Osteocyte (in vitro differentiated cells): ENCODE measurements around the gene ZNF385B. TPM values are rescaled to one million over a fixed set of nuclear protein-coding genes. Genes with fewer than 3 reads are reported as not detected.

ENCODE experiments used
- DNase-seq: peaks from one replicate; pipeline ENCODE4 v3.0.0; 2021; ENCODE audit warnings: mixed read lengths; ENCODE audit not compliant: unreplicated experiment; ENCODE audit errors: extremely low spot score
- H3K27ac Mint-ChIP-seq: one replicate; pipeline ENCODE4 v1.8.0; 2021; ENCODE audit warnings: mild to moderate bottlenecking, mixed read lengths; ENCODE audit not compliant: unreplicated experiment
- H3K27me3 Mint-ChIP-seq: one replicate; pipeline ENCODE4 v1.8.0; 2021; ENCODE audit warnings: mixed read lengths; ENCODE audit not compliant: unreplicated experiment
- H3K36me3 Mint-ChIP-seq: one replicate; pipeline ENCODE4 v1.8.0; 2021; ENCODE audit warnings: mixed read lengths; ENCODE audit not compliant: unreplicated experiment
- H3K4me1 Mint-ChIP-seq: one replicate; pipeline ENCODE4 v1.8.0; 2021; ENCODE audit warnings: mixed read lengths; ENCODE audit not compliant: unreplicated experiment
- H3K4me3 Mint-ChIP-seq: one replicate; pipeline ENCODE4 v1.8.0; 2021; ENCODE audit warnings: mild to moderate bottlenecking, moderate library complexity, mixed read lengths; ENCODE audit not compliant: unreplicated experiment
- H3K9me3 Mint-ChIP-seq: one replicate; pipeline ENCODE4 v1.8.0; 2021; ENCODE audit warnings: mixed read lengths; ENCODE audit not compliant: unreplicated experiment
- CTCF ChIP-seq: fragments of 200-600 bp; sonication (generic); IDR thresholded peaks from 2 replicates; pipeline ENCODE4 v1.5.0; 2021; ENCODE audit warnings: antibody characterized with exemption, mild to moderate bottlenecking, moderate library complexity
- total RNA-seq: library from RNA; stranded (reverse); gene quantifications from 2 replicates; pipeline ENCODE4 v1.2.1, GENCODE V29; 2021

ZNF385B gene
- total RNA-seq, 1 donor from 2014 or later = 0.13 TPM

GRCh38 chr2:179441551-179441950, 419.9 kb downstream of the ZNF385B start:
- H3K9me3 Mint-ChIP-seq = peaks cover 3% of the 10 kb centered on the region
- no peaks in the 10 kb centered on the region for H3K27me3 Mint-ChIP-seq
- DNase-seq = no peak
- no peak for TF ChIP-seq CTCF
- H3K27ac Mint-ChIP-seq = no peak overlapping the region
- no peaks in the 10 kb centered on the region for H3K36me3 Mint-ChIP-seq
- H3K4me1 Mint-ChIP-seq = peaks cover 35% of the 10 kb centered on the region
- no peak overlapping the region for H3K4me3 Mint-ChIP-seq

GRCh38 chr2:179440642-179441251, 420.7 kb downstream of the ZNF385B start:
- peak; percentile 59 for TF ChIP-seq CTCF
- no peak overlapping the region for H3K4me3 Mint-ChIP-seq
- no peak overlapping the region for H3K27ac Mint-ChIP-seq
- H3K4me1 Mint-ChIP-seq = peaks cover 31% of the 10 kb centered on the region
- H3K27me3 Mint-ChIP-seq = no peaks in the 10 kb centered on the region
- DNase-seq = no peak
- H3K36me3 Mint-ChIP-seq = no peaks in the 10 kb centered on the region
- peaks cover 3% of the 10 kb centered on the region for H3K9me3 Mint-ChIP-seq

GRCh38 chr2:179438654-179439053, 422.8 kb downstream of the ZNF385B start:
- DNase-seq = no peak

GRCh38 chr2:179437430-179437829, 424.0 kb downstream of the ZNF385B start:
- no peak for TF ChIP-seq CTCF
- DNase-seq = no peak
- Mint-ChIP-seq H3K27ac (no peak overlapping the region), H3K9me3 (peaks cover 3% of the 10 kb centered on the region), H3K4me1 (peaks cover 16% of the 10 kb centered on the region), H3K4me3 (no peak overlapping the region), H3K36me3 (no peaks in the 10 kb centered on the region), H3K27me3 (no peaks in the 10 kb centered on the region)

More at GRCh38 chr2:179438654-179439053, 422.8 kb downstream of the ZNF385B start:
- no peak for TF ChIP-seq CTCF
- Mint-ChIP-seq H3K4me3 (no peak overlapping the region), H3K27ac (no peak overlapping the region), H3K27me3 (no peaks in the 10 kb centered on the region), H3K4me1 (peaks cover 20% of the 10 kb centered on the region), H3K9me3 (peaks cover 3% of the 10 kb centered on the region), H3K36me3 (no peaks in the 10 kb centered on the region)

GRCh38 chr2:179435566-179435965, 425.8 kb downstream of the ZNF385B start:
- Mint-ChIP-seq H3K27me3 (no peaks in the 10 kb centered on the region), H3K9me3 (no peaks in the 10 kb centered on the region), H3K27ac (no peak overlapping the region), H3K36me3 (no peaks in the 10 kb centered on the region), H3K4me1 (peaks cover 17% of the 10 kb centered on the region), H3K4me3 (no peak overlapping the region)
- DNase-seq = no peak
- no peak for TF ChIP-seq CTCF
